WTC11 (cell line): ENCODE data around the gene HOXD8. TPM values are rescaled to one million over a fixed set of nuclear protein-coding genes. Genes with fewer than 3 reads are reported as not detected.

Experiments used
- ATAC-seq: fragments of 200-7000 bp; cut with Tn5 transposase; 2 replicates; pipeline ENCODE4 v1.10.0; 2021; ENCODE audit warnings: mild to moderate bottlenecking, moderate library complexity
- CTCF ChIA-PET: fragments of 300-600 bp; sonication (Branson Sonifier 250); formaldehyde crosslinking; loops from one replicate; lab custom pipeline; 2021; ENCODE audit warnings: antibody characterized with exemption; lab: Charles Lee
- POLR2A ChIA-PET: fragments of 350-600 bp; sonication (Branson Sonifier 250); formaldehyde crosslinking; loops from one replicate; lab custom pipeline; 2021; ENCODE audit warnings: antibody characterized with exemption; lab: Charles Lee
- DNase-seq: peaks from one replicate; pipeline ENCODE4 v3.0.0; 2021; ENCODE audit warnings: low spot score
- H3K27ac Mint-ChIP-seq: 2 replicates; pipeline ENCODE4 v1.8.0; 2021; ENCODE audit warnings: mixed read lengths
- H3K27me3 Mint-ChIP-seq: 2 replicates; pipeline ENCODE4 v1.8.0; 2021; ENCODE audit warnings: low read depth, mild to moderate bottlenecking, moderate library complexity, mixed read lengths
- H3K36me3 Mint-ChIP-seq: 2 replicates; pipeline ENCODE4 v1.8.0; 2021; ENCODE audit warnings: mixed read lengths
- H3K4me1 Mint-ChIP-seq: 2 replicates; pipeline ENCODE4 v1.8.0; 2022; ENCODE audit warnings: mixed read lengths
- H3K4me3 Mint-ChIP-seq: 2 replicates; pipeline ENCODE4 v1.8.0; 2021; ENCODE audit warnings: mild to moderate bottlenecking, moderate library complexity, mixed read lengths
- H3K9me3 Mint-ChIP-seq: 2 replicates; pipeline ENCODE4 v1.8.0; 2021; ENCODE audit warnings: mixed read lengths
- ARID4B ChIP-seq: sonication (generic); formaldehyde crosslinking; IDR thresholded peaks from 2 replicates; pipeline ENCODE4 v1.8.0; 2023; ENCODE audit warnings: missing genetic modification reagents, mild to moderate bottlenecking, borderline replicate concordance
- ATF1 ChIP-seq: sonication (generic); formaldehyde crosslinking; IDR thresholded peaks from 2 replicates; pipeline ENCODE4 v1.8.1; 2023; ENCODE audit warnings: mild to moderate bottlenecking, moderate library complexity, missing genetic modification reagents
- CTCF ChIP-seq: fragments of 200-600 bp; IDR thresholded peaks from 2 replicates; pipeline ENCODE4 v1.8.0; 2022; ENCODE audit warnings: antibody characterized with exemption
- E2F5 ChIP-seq: sonication (generic); formaldehyde crosslinking; IDR thresholded peaks from 2 replicates; pipeline ENCODE4 v1.8.1; 2022; ENCODE audit warnings: mild to moderate bottlenecking, moderate library complexity, missing genetic modification reagents
- FOXP1 ChIP-seq: sonication (generic); formaldehyde crosslinking; IDR thresholded peaks from 2 replicates; pipeline ENCODE4 v1.8.0; 2022; ENCODE audit warnings: missing genetic modification reagents, mild to moderate bottlenecking, moderate library complexity, borderline replicate concordance
- GABPB1 ChIP-seq: sonication (generic); formaldehyde crosslinking; IDR thresholded peaks from 2 replicates; pipeline ENCODE4 v1.8.1; 2023; ENCODE audit warnings: mild to moderate bottlenecking, missing genetic modification reagents
- KAT7 ChIP-seq: sonication (generic); formaldehyde crosslinking; IDR thresholded peaks from 2 replicates; pipeline ENCODE4 v1.8.1; 2023; ENCODE audit warnings: missing genetic modification reagents, mild to moderate bottlenecking, borderline replicate concordance
- MLX ChIP-seq: sonication (generic); formaldehyde crosslinking; IDR thresholded peaks from 2 replicates; pipeline ENCODE4 v1.8.1; 2023; ENCODE audit warnings: mild to moderate bottlenecking, missing genetic modification reagents, moderate library complexity
- ZNF219 ChIP-seq: sonication (generic); formaldehyde crosslinking; IDR thresholded peaks from 2 replicates; pipeline ENCODE4 v1.8.0; 2023; ENCODE audit warnings: missing genetic modification reagents, mild to moderate bottlenecking, borderline replicate concordance
- ZNF281 ChIP-seq: sonication (generic); formaldehyde crosslinking; IDR thresholded peaks from 2 replicates; pipeline ENCODE4 v1.8.0; 2023; ENCODE audit warnings: mild to moderate bottlenecking, missing genetic modification reagents
- ZNF396 ChIP-seq: fragments of 250-450 bp; sonication (Bioruptor Pico); IDR thresholded peaks from 2 replicates; pipeline ENCODE4 v1.8.0; 2021; ENCODE audit warnings: mild to moderate bottlenecking, moderate library complexity, borderline replicate concordance
- ZNF416 ChIP-seq: fragments of 250-450 bp; sonication (Bioruptor Pico); IDR thresholded peaks from 2 replicates; pipeline ENCODE4 v1.9.0; 2021; ENCODE audit warnings: mild to moderate bottlenecking, inconsistent platforms
- ZNF532 ChIP-seq: fragments of 250-450 bp; sonication (Bioruptor Pico); IDR thresholded peaks from 2 replicates; pipeline ENCODE4 v1.9.0; 2021; ENCODE audit warnings: mild to moderate bottlenecking, borderline replicate concordance
- total RNA-seq: library from RNA; stranded (reverse); gene quantifications from 3 replicates; pipeline ENCODE4 v1.2.3, GENCODE V29; 2021

Gene HOXD8
- total RNA-seq, 1 experiment from 2014 or later = not detected

GRCh38 chr2:176110415-176111308 lies 18.8 kb upstream of the HOXD8 start (continued):
- TF ChIP-seq MLX (CRISPR knock-in tag) (no peak), ATF1 (CRISPR knock-in tag) (no peak), E2F5 (CRISPR knock-in tag) (no peak), KAT7 (CRISPR knock-in tag) (no peak), ZNF532 (CRISPR knock-in tag) (no peak)

- H3K27ac Mint-ChIP-seq = no peak overlapping the region
- peaks cover 98% of the 10 kb centered on the region for H3K27me3 Mint-ChIP-seq
- DNase-seq = peak; percentile 80
- no peak for TF ChIP-seq ZNF281 (CRISPR knock-in tag)
- no peak for TF ChIP-seq ZNF396 (CRISPR knock-in tag)
- no peak for TF ChIP-seq ZNF416 (CRISPR knock-in tag)
- no peak for TF ChIP-seq ZNF219 (CRISPR knock-in tag)
- no peak for TF ChIP-seq FOXP1
- TF ChIP-seq CTCF = peak; percentile 40; the same call in 1 of the 2 replicates
- TF ChIP-seq GABPB1 (CRISPR knock-in tag) = peak; percentile 26; the same call in 1 of the 2 replicates
- no peak for TF ChIP-seq ARID4B (CRISPR knock-in tag)
- TF ChIP-seq, all 79 proteins: peak for 2
- ATAC-seq = peak; percentile 12
- ChIA-PET POLR2A (no interaction called here), CTCF (interaction anchor here (0.6 to 2.2 kb wide), 14 partner anchors 10 to 547 kb away, joined by 3 to 15 read pairs (median 3); partner anchors contain the start of gene HOXD9)
- Mint-ChIP-seq H3K9me3 (no peaks in the 10 kb centered on the region), H3K36me3 (0 out of 2 replicates have a peak, but pooled peaks cover 4% of the 10 kb centered on the region), H3K4me3 (no peak overlapping the region), H3K4me1 (peaks cover 29% of the 10 kb centered on the region)
Measured at GRCh38 chr2:176111309-176111663, 18.2 kb upstream of the HOXD8 start.
